H4 (cell line): ENCODE measurements around the gene POLR1D. TPM values are rescaled to one million over a fixed set of nuclear protein-coding genes. Genes with fewer than 3 reads are reported as not detected.

Experiments
- total RNA-seq: library from RNA; depleted of rRNA; stranded (reverse); fragments of >200 nt; shearing (Covaris generic); gene quantifications from 2 replicates; pipeline ENCODE4 v1.2.3, GENCODE V29; 2014; rRNA removed

The POLR1D gene
- total RNA-seq, 1 experiment from 2014 or later, result 125 TPM

Other genes starting within 250 kb of the POLR1D start
- 126 and 169 TPM in 2 replicates for gene GTF3A, start 197.3 kb upstream of the POLR1D start, total RNA-seq
- gene MTIF3, start 171.3 kb upstream of the POLR1D start, total RNA-seq, result 53.3 and 63.0 TPM in 2 replicates
- 3.4 and 6.5 TPM in 2 replicates for gene LNX2, start 1.4 kb upstream of the POLR1D start, total RNA-seq
- not detected in 2 replicates for gene GSX1, start 170.6 kb downstream of the POLR1D start, total RNA-seq